HepG2 (cell line): Measurements from ENCODE around the gene ENC1. TPM values are rescaled to one million over a fixed set of nuclear protein-coding genes. Genes with fewer than 3 reads are reported as not detected.

ENCODE experiments used
- CENPBD1 ChIP-seq: sonication (generic); formaldehyde crosslinking; IDR thresholded peaks from 2 replicates; pipeline ENCODE4 v1.8.0; 2022; ENCODE audit warnings: missing genetic modification reagents, low read depth, mild to moderate bottlenecking, borderline replicate concordance
- CREB1 ChIP-seq, 2 experiments: fragments of 450-650 bp in 1 of 2; IDR thresholded peaks; 2 replicates each; pipeline ENCODE4 v1.6.1; 2016 to 2017; ENCODE audit warnings: control low read depth in 1 of 2, mild to moderate bottlenecking in 1 of 2, missing compliant biosample characterization in 1 of 2, missing genetic modification characterization in 1 of 2
- GLI4 ChIP-seq: sonication (generic); formaldehyde crosslinking; IDR thresholded peaks from 2 replicates; pipeline ENCODE4 v1.5.1; 2020; ENCODE audit warnings: missing genetic modification reagents, mild to moderate bottlenecking, moderate library complexity, borderline replicate concordance
- KDM5A ChIP-seq: fragments of 200-600 bp; sonication (generic); IDR thresholded peaks from 2 replicates; pipeline ENCODE4 v1.7.0; 2018; ENCODE audit warnings: antibody characterized with exemption, mild to moderate bottlenecking, low read length, borderline replicate concordance
- MAFK ChIP-seq, 2 experiments: IDR thresholded peaks in 1 of 2; conservative IDR thresholded peaks in 1 of 2; 2 replicates each; pipeline ENCODE4 v1.6.1; 2011; ENCODE audit warnings: improper control_type of control experiment in 2 of 2, low read length in 2 of 2
- MATR3 ChIP-seq: sonication (generic); formaldehyde crosslinking; IDR thresholded peaks from 2 replicates; pipeline ENCODE4 v1.4.0; 2020; ENCODE audit warnings: missing genetic modification reagents
- NBN ChIP-seq: fragments of 450-650 bp; conservative IDR thresholded peaks from 2 replicates; pipeline ENCODE4 v1.6.1; 2017
- NR2F6 ChIP-seq, 2 experiments: IDR thresholded peaks; 2 replicates each; pipeline ENCODE4 v1.6.1; 2016; ENCODE audit warnings: antibody characterized with exemption in 1 of 2, mild to moderate bottlenecking in 1 of 2
- POLR2AphosphoS2 ChIP-seq: IDR thresholded peaks from 2 replicates; pipeline ENCODE4 v1.6.1; 2011; ENCODE audit warnings: low read depth, low read length, improper control_type of control experiment
- RARA ChIP-seq: IDR thresholded peaks from 2 replicates; pipeline ENCODE4 v1.6.1; 2016; ENCODE audit warnings: missing genetic modification reagents, missing compliant biosample characterization
- RNF219 ChIP-seq: sonication (generic); formaldehyde crosslinking; IDR thresholded peaks from 2 replicates; pipeline ENCODE4 v1.5.0; 2020; ENCODE audit warnings: mild to moderate bottlenecking, missing genetic modification reagents
- SRSF9 ChIP-seq: fragments of 200-400 bp; formaldehyde crosslinking; IDR thresholded peaks from 2 replicates; pipeline ENCODE4 v1.6.1; 2018; ENCODE audit warnings: borderline replicate concordance, mild to moderate bottlenecking, low read depth, low read length; ENCODE audit not compliant: insufficient read depth, poor library complexity, severe bottlenecking
- TBL1XR1 ChIP-seq: fragments of 150-350 bp; IDR thresholded peaks from 2 replicates; pipeline ENCODE4 v1.6.1; 2014; ENCODE audit warnings: borderline replicate concordance, low read length; ENCODE audit not compliant: partially characterized antibody
- TBX3 ChIP-seq: fragments of 450-650 bp; IDR thresholded peaks from 2 replicates; pipeline ENCODE4 v1.6.1; 2017; ENCODE audit warnings: antibody characterized with exemption, mild to moderate bottlenecking, inconsistent platforms, borderline replicate concordance
- ZBTB2 ChIP-seq: sonication (generic); formaldehyde crosslinking; IDR thresholded peaks from 2 replicates; pipeline ENCODE4 v1.8.0; 2022; ENCODE audit warnings: low read depth, missing genetic modification reagents
- ZC3H13 ChIP-seq: sonication (generic); formaldehyde crosslinking; IDR thresholded peaks from 2 replicates; pipeline ENCODE4 v1.8.1; 2023; ENCODE audit warnings: mild to moderate bottlenecking, missing genetic modification reagents, moderate library complexity
- ZNF101 ChIP-seq: sonication (generic); formaldehyde crosslinking; IDR thresholded peaks from 2 replicates; pipeline ENCODE4 v1.4.0; 2020; ENCODE audit warnings: mild to moderate bottlenecking, low read depth, missing genetic modification reagents, borderline replicate concordance
- ZNF253 ChIP-seq: sonication (generic); formaldehyde crosslinking; IDR thresholded peaks from 2 replicates; pipeline ENCODE4 v1.8.0; 2022; ENCODE audit warnings: mild to moderate bottlenecking, missing genetic modification reagents, borderline replicate concordance
- ZNF382 ChIP-seq: sonication (generic); formaldehyde crosslinking; IDR thresholded peaks from 2 replicates; pipeline ENCODE4 v1.5.0; 2020; ENCODE audit warnings: missing genetic modification reagents, mild to moderate bottlenecking, borderline replicate concordance
- ZNF672 ChIP-seq: sonication (generic); formaldehyde crosslinking; IDR thresholded peaks from 2 replicates; pipeline ENCODE4 v1.8.1; 2022; ENCODE audit warnings: missing genetic modification reagents
- ZNF772 ChIP-seq: sonication (generic); formaldehyde crosslinking; IDR thresholded peaks from 2 replicates; pipeline ENCODE4 v1.5.0; 2020; ENCODE audit warnings: mild to moderate bottlenecking, missing genetic modification reagents
- ZNF781 ChIP-seq: sonication (generic); formaldehyde crosslinking; IDR thresholded peaks from 2 replicates; pipeline ENCODE4 v1.5.1; 2020; ENCODE audit warnings: borderline replicate concordance, mild to moderate bottlenecking, missing genetic modification reagents; ENCODE audit errors: not compliant biosample characterization
- ZSCAN30 ChIP-seq: sonication (generic); formaldehyde crosslinking; IDR thresholded peaks from 2 replicates; pipeline ENCODE4 v1.5.0; 2020; ENCODE audit warnings: mild to moderate bottlenecking, missing genetic modification reagents
- polyA plus RNA-seq, 8 experiments: library from polyadenylated mRNA; depleted of rRNA in 3 of 8; stranded (reverse) in 7 of 8; unstranded in 1 of 8; fragments of >200 nt; fragmentation: Illumina TruSeq in 4 of 8; extraction: Trizol in 4 of 8; gene quantifications; 2 replicates each; pipeline versions ENCODE4 v1.2.1 to v1.2.3, GENCODE V29; 2011 to 2016; ENCODE audit warnings: low read depth in 4 of 8, missing spikeins in 1 of 8, mixed read lengths in 1 of 8; ENCODE audit not compliant: insufficient read depth in 1 of 8
- total RNA-seq, 5 experiments: library from RNA; depleted of rRNA; stranded (reverse); fragments of >200 nt; fragmentation: Illumina TruSeq; extraction: Trizol; gene quantifications; 2 replicates each; pipeline ENCODE4 v1.2.3, GENCODE V29; 2016; ENCODE audit warnings: low read depth in 1 of 5

Gene ENC1
- total and polyA plus RNA-seq, 2 of the 13 experiments (the other 11 are each of a cell fraction or from before 2014, with no cell fraction given), result 63.8 to 64.4 TPM

- TF ChIP-seq RNF219 (CRISPR knock-in tag) (0 out of 2 replicates have a peak, but pooled peaks have one; percentile 40), KDM5A (no peak; the same call in 1 of the 2 replicates), ZSCAN30 (0 out of 2 replicates have a peak, but pooled peaks have one; percentile 28), TBX3 (no peak), TBL1XR1 (no peak), ZNF101 (CRISPR knock-in tag) (no peak), POLR2AphosphoS2 (no peak), RARA (peak; percentile 73), ZNF672 (CRISPR knock-in tag) (no peak), SRSF9 (no peak), ZNF772 (CRISPR knock-in tag) (no peak), NBN (no peak), ZNF382 (no peak), MAFK (conservative IDR thresholded peaks at IDR 0.05 in 1 of 2, IDR thresholded peaks at IDR 0.05 in 1 of 2; ENCODE audit: low read length in 2 of 2) (no peak), CENPBD1 (CRISPR knock-in tag) (no peak), MATR3 (CRISPR knock-in tag) (no peak), NR2F6 (IDR thresholded peaks at IDR 0.05) (peak; percentile 10; the same call in 1 of the 2 replicates), NR2F6 (CRISPR knock-in tag; IDR thresholded peaks at IDR 0.05) (peak; percentile 78), ZC3H13 (CRISPR knock-in tag) (peak; percentile 15; the same call in 1 of the 2 replicates), GLI4 (CRISPR knock-in tag) (no peak), ZNF253 (CRISPR knock-in tag) (0 out of 2 replicates have a peak, but pooled peaks have one; percentile 47), ZNF781 (CRISPR knock-in tag) (no peak), CREB1 (IDR thresholded peaks at IDR 0.05) (no peak), CREB1 (CRISPR knock-in tag; IDR thresholded peaks at IDR 0.05) (peak; percentile 53; the same call in 1 of the 2 replicates), ZBTB2 (CRISPR knock-in tag) (no peak)
These were observed 616 bp upstream of the ENC1 start (continued) for GRCh38 chr5:74640954-74641734.
